ENCODE measurements around the gene AMH.

The AMH gene

DNA sequence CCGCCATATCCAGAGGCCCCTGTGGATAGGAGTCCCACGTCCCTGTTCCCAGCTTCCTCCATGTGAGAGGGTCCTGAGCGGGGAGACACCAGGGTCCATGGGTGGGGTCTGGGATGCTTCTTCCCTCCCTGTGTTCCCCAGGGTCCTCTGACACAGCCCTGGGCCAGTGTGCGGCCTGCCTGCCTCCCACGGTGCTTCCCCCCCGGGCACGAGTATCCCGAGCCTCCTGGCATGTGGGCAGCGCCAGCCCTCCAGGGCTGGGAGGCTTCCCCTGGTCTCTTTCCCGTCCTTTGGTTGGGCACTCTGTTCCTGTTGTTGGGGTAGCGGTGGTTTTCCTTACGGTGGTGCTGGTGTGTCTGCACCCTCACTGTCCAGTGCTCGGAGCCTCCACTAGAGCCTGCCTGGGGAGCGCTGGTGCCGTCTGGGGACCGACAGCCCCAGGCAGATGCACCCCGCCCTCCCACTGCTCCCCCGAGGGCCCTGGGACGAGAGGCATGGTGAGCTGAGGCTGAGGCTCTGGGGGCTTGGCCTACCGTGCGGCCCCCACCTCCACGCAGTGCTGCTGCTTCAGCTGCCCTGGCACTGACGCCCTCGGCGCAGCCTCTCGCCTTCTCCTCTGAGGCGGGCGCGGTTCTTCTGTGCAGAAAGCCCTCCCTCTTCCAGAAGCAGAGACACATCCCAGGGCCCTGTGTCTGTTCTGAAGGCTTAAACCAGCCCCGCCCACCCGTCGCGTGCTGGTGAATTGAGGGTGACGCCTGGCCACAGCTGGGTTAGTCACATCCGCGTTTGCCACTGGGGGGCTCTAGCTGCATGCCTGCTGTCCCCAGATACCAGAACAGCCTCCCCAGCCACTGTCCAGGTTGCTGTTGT lies 40.9 kb upstream of the AMH start:
- CTCF ChIA-PET = interaction anchor here (1.0 to 1.2 kb wide), 3 partner anchors 9 to 27 kb away, joined by 3 to 5 read pairs (median 4); partner anchors contain the start of gene PLEKHJ1
- TF ChIP-seq, protein P1, sequence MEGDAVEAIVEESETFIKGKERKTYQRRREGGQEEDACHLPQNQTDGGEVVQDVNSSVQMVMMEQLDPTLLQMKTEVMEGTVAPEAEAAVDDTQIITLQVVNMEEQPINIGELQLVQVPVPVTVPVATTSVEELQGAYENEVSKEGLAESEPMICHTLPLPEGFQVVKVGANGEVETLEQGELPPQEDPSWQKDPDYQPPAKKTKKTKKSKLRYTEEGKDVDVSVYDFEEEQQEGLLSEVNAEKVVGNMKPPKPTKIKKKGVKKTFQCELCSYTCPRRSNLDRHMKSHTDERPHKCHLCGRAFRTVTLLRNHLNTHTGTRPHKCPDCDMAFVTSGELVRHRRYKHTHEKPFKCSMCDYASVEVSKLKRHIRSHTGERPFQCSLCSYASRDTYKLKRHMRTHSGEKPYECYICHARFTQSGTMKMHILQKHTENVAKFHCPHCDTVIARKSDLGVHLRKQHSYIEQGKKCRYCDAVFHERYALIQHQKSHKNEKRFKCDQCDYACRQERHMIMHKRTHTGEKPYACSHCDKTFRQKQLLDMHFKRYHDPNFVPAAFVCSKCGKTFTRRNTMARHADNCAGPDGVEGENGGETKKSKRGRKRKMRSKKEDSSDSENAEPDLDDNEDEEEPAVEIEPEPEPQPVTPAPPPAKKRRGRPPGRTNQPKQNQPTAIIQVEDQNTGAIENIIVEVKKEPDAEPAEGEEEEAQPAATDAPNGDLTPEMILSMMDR (IDR thresholded peaks at IDR 0.05; ENCODE audit: control extremely low read depth, extremely low read depth, low read depth, missing control alignments) = peak; percentile 32
- DNase-seq (ENCODE audit: extremely low spot score) = peak; percentile 58
- POLR2A ChIA-PET = no interaction called here

DNA sequence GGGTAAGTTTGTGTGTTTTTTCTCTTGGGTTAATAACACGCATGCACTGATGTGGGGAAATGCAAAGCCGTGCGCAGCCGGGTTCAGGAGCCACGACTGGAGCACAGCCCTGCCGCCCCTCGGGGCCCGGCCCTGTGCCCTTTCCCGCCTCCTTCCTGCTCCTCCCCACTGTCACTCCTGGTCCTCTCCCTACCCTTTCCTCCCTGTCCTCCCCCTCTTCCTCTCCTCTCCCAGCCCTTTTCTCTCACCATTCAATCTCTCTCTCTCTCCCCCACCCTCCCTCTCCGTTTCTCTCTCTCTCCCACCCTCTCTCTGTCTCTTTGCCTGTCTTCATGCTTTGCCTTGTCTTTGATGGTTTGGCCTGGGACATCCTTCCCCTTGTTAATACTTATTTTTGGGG lies 40.1 kb upstream of the AMH start:
- CTCF ChIA-PET = interaction anchor here (1.0 to 1.2 kb wide), 2 partner anchors 10 to 27 kb away, joined by 3 to 5 read pairs; partner anchors contain the start of gene PLEKHJ1
- DNase-seq (ENCODE audit: extremely low spot score) = no peak
- POLR2A ChIA-PET = no interaction called here
- TF ChIP-seq, protein P1 (IDR thresholded peaks at IDR 0.05; ENCODE audit: control extremely low read depth, extremely low read depth, low read depth, missing control alignments) = no peak

DNA sequence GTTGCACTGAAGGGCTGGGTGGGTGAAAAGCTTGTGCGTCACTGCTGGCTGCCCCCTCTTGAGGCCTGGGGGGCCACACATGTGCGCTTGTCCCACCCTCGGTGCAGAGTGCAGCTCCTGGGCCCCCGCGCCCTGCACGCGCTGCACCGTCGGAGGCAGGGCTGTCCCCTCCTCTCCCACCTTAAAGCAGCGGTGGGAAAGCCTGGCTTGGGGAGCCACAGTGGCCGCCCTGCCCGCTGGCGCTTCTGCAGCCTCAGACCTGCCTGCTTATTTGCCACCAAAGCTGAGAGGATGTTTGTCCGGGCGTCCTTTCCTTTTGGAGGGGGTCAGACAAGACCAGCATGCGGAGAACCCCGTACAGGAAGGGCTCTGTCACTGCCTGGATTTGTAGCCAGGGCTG lies 39.7 kb upstream of the AMH start:
- ChIA-PET CTCF (interaction anchor here (1.2 kb wide), 1 partner anchor 26 kb away, joined by 5 read pairs; the partner anchor contains the start of gene PLEKHJ1), POLR2A (no interaction called here)
- TF ChIP-seq, protein P1 (IDR thresholded peaks at IDR 0.05; ENCODE audit: control extremely low read depth, extremely low read depth, low read depth, missing control alignments) = no peak
- DNase-seq (ENCODE audit: extremely low spot score) = no peak

DNA sequence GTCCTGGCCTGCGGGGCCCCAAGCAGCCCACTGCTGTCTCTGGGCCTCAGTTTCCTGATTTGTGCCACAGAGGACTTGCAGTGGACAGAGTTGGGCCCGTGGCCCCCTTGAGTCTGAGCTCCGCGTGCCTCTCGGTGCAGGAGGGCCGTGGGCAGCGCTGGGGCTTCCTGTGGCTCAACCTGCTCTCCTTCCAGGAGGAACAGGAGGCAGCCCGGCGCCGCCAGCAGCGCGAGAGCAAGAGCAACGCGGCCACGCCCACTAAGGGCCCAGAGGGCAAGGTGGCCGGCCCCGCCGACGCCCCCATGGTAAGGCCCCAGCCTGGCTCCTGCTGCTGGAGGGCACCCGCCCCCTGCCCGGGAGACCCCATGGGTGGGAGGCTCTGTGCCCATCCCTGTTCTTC lies 38.9 kb upstream of the AMH start:
- ChIA-PET POLR2A (no interaction called here), CTCF (no interaction called here)
- TF ChIP-seq, protein P1 (IDR thresholded peaks at IDR 0.05; ENCODE audit: control extremely low read depth, extremely low read depth, low read depth, missing control alignments) = no peak
- no peak for DNase-seq (ENCODE audit: extremely low spot score)

DNA sequence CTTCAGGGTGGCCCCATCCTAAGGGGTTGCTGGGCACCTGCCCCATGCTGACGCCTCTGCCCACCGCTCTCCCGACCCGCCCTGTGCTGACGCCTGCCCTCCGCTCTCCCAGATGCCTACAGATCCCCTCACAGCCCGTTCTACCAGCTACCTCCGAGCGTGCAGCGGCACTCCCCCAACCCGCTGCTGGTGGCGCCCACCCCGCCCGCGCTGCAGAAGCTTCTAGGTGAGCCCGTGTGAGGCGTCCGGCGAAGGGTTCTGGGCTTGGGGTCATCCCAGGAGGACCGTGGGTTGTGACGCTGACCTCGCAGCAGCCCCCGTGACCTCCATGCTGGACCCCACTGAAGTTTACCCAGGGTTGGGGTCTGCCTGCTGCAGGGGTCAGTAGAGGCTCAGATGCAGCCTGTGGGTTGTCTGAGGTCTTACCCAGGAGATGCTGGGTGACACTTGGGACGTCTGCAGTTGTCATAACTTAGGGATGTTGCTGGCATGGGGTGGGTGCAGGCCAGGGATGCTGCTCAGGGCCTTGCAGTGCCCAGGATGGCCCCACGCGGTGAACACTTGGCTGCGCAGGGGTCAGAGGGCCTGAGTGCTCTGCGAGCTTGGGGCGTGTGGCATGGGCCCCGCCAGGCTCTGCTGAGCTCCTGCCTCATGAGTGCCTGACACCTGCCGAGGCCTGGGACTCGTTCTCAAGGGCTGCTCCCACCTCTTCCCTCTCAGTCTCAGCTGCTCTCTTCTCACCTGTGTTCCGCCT lies 38.0 kb upstream of the AMH start:
- TF ChIP-seq, protein P1 (IDR thresholded peaks at IDR 0.05; ENCODE audit: control extremely low read depth, extremely low read depth, low read depth, missing control alignments) = no peak
- no peak for DNase-seq (ENCODE audit: extremely low spot score)
- ChIA-PET POLR2A (no interaction called here), CTCF (interaction anchor here (1.1 to 1.2 kb wide), 2 partner anchors 29 to 37 kb away, joined by 3 read pairs; no protein-coding TSS in a partner anchor)

Measured in GM10248 (cell line).